ENCODE measurements around the gene GNAT1.

Gene GNAT1

DNA sequence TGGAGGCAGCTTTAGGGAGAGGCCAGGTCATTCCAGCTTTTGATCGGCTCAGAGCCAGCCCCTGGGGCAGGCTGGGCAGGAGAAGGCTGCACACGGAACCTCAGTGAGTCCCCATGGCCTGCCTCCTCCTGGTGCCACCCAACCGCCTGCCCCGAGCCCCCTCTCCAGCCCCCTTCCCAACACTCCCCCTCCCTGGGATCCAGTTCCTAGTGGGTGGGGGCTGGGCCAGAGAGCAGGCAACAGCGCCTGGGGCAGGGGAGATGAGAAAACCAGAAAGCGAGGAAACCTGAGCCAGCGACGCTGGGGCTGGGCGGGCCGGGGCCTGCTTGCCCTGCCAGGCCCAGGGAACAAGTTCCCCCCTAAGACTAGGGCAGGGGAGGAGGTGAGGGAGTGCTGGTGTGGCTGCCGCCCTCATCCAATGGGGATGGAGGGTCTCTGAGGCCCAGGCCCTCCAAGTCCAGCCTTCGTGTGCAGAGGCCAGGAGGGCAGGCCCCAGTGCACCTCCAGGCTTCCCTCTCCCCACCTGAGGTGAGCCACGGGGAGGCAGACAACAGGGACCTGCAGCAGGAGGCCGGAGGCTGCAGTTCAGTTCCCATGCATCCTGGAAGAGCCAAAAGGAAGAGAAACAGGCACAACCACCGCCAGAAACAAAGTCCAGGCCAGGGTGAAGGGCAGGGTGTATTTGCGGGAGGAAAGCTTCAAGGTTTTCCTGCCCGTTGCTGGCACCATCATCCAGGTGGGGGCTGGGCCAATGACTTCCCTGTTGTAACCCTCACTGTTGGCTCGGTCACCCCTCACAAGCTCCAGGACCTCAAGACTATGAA lies 40.3 kb upstream of the GNAT1 start:
- DNase-seq (ENCODE audit: low spot score) = no peak
- TF ChIP-seq, protein P1, sequence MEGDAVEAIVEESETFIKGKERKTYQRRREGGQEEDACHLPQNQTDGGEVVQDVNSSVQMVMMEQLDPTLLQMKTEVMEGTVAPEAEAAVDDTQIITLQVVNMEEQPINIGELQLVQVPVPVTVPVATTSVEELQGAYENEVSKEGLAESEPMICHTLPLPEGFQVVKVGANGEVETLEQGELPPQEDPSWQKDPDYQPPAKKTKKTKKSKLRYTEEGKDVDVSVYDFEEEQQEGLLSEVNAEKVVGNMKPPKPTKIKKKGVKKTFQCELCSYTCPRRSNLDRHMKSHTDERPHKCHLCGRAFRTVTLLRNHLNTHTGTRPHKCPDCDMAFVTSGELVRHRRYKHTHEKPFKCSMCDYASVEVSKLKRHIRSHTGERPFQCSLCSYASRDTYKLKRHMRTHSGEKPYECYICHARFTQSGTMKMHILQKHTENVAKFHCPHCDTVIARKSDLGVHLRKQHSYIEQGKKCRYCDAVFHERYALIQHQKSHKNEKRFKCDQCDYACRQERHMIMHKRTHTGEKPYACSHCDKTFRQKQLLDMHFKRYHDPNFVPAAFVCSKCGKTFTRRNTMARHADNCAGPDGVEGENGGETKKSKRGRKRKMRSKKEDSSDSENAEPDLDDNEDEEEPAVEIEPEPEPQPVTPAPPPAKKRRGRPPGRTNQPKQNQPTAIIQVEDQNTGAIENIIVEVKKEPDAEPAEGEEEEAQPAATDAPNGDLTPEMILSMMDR (IDR thresholded peaks at IDR 0.05) = no peak
- no peak overlapping the region for H3K4me3 ChIP-seq
- no peak overlapping the region for H3K27ac ChIP-seq

DNA sequence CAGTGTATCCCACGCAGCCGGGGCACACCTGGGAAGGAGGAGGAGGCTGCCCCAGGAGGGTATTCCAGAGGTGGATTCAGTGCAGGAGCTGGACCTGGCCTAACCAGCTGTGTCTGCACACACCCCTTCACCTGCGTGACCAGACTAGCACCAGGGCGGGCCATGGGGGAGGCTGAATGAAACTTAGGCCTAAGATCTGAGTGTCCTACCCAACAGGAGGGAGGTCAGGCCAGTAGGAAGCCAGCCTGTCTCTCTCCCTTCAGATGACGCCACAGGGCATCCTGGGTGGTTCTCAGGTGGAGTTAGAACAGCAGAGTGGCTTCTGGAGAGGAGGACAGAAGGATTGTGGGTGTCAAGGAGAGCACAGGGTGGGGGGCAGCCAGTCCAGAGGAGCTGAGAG lies 39.7 kb upstream of the GNAT1 start:
- Histone ChIP-seq H3K27ac (no peak overlapping the region), H3K4me3 (no peak overlapping the region)
- DNase-seq (ENCODE audit: low spot score) = no peak
- TF ChIP-seq, protein P1 (IDR thresholded peaks at IDR 0.05) = no peak

- Histone ChIP-seq H3K27ac (no peak overlapping the region), H3K4me3 (peak overlapping the region; percentile 82)
- TF ChIP-seq, protein P1 (IDR thresholded peaks at IDR 0.05) = no peak
Measured at GRCh38 chr3:50153782-50154475, 37.5 kb upstream of the GNAT1 start.

GRCh38 chr3:50154476-50154839 lies 37.0 kb upstream of the GNAT1 start:
- DNase-seq (ENCODE audit: low spot score) = no peak
- H3K4me3 ChIP-seq = peak overlapping the region; percentile 82
- peak overlapping the region in 1 of 2 donors; percentile 97 for H3K27ac ChIP-seq
- TF ChIP-seq, protein P1 (IDR thresholded peaks at IDR 0.05) = no peak

More at GRCh38 chr3:50153782-50154475, 37.5 kb upstream of the GNAT1 start:
- DNase-seq (ENCODE audit: low spot score) = no peak

DNA sequence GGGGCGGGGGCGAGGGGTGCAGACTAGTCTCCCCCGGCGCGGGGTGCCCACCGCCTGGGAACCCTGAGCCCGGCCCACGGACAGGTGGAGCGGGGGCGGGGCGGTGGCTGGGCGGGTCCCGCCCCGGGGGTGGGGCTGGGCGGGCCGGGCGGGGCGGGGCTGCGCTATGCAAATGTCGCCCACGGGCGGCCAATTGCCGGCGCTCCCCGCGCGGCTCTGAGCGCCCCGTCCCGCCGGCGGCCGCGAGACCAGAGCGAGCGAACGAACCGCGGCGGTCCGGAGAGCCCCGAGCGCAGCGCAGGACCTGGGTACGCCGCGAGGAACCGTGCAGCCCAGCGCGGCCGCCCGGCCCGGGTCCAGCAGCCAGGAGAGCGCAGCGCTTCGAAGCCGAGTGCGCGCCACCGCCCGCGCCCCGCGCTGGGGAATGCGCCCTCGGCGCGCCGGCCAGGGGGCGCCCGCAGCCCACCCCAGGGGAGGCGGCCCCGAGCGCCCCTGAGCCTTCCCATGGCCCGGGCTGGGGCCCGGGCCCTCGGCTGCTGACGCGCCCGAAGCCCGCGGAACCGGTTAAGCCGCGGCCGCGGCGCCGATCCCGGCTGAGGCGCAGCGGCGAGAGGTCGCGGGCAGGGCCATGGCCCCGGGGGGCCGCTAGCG lies 36.4 kb upstream of the GNAT1 start, which contains the start of gene SEMA3F:
TSS of gene SEMA3F (plus strand) at position 485 of the 651 bp plus-strand sequence. CDS start 4,299 bp downstream, outside the sequence.
- TF ChIP-seq, protein P1 (IDR thresholded peaks at IDR 0.05) = no peak
- Histone ChIP-seq H3K27ac (peak within 1 kb of the TSS; percentile 46 to 97), H3K4me3 (peak within 1 kb of the TSS; percentile 82)
- no peak for DNase-seq (ENCODE audit: low spot score)

DNA sequence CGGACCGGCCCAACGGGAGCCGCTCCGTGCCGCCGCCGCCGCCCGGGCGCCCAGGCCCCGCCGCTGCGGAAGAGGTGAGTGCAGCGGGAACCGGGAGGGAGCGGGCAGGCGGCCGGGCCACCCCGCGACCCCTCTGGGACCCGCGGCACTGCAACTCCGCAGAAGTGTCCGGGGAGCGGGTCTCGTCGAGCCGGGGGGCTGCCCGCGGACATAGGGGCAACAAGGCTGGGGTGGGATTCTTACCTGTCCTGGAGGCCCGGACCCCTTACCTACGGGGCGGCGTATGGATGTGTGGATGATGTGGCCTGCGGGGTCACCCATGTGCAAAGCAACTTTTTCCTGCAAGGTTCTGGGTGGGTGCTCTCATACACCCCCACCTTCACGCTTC lies 35.9 kb upstream of the GNAT1 start:
- no peak for DNase-seq (ENCODE audit: low spot score)
- H3K27ac ChIP-seq = peak overlapping the region in 1 of 2 donors; percentile 97
- TF ChIP-seq, protein P1 (IDR thresholded peaks at IDR 0.05) = no peak
- H3K4me3 ChIP-seq = peak overlapping the region; percentile 82

Data from coronary artery (tissue), 2 donors.